Measurements from ENCODE around the gene LINGO1.

Gene LINGO1

GRCh38 chr15:77632534-77633133 lies at the start of gene LINGO1:
TSS of gene LINGO1 (minus strand) at chr15:77632912. CDS start at chr15:77632315, 597 bp downstream.
- DNase-seq: no peak

GRCh38 chr15:77681362-77681761 lies 48.6 kb upstream of the LINGO1 start:
- no peak for DNase-seq

GRCh38 chr15:77676569-77677375 lies 44.1 kb upstream of the LINGO1 start:
- no peak for DNase-seq

GRCh38 chr15:77675806-77676415 lies 43.2 kb upstream of the LINGO1 start:
- DNase-seq: no peak

GRCh38 chr15:77674327-77674726 lies 41.6 kb upstream of the LINGO1 start:
- no peak for DNase-seq

- DNase-seq: no peak
Measured at GRCh38 chr15:77673866-77674265, 41.2 kb upstream of the LINGO1 start.

GRCh38 chr15:77672135-77672534 lies 39.4 kb upstream of the LINGO1 start:
- DNase-seq: no peak

GRCh38 chr15:77671362-77672056 lies 38.8 kb upstream of the LINGO1 start:
- no peak for DNase-seq

GRCh38 chr15:77670558-77671361 lies 38.0 kb upstream of the LINGO1 start:
- DNase-seq: no peak

- no peak for DNase-seq
Measured at GRCh38 chr15:77669896-77670295, 37.2 kb upstream of the LINGO1 start.

- DNase-seq: no peak
Measured at GRCh38 chr15:77667338-77668234, 34.9 kb upstream of the LINGO1 start.

GRCh38 chr15:77666296-77666660 lies 33.6 kb upstream of the LINGO1 start:
- no peak for DNase-seq

- no peak for DNase-seq
Measured at GRCh38 chr15:77665530-77666295, 33.0 kb upstream of the LINGO1 start.

- no peak for DNase-seq
Measured at GRCh38 chr15:77664428-77664827, 31.7 kb upstream of the LINGO1 start.

GRCh38 chr15:77663256-77663655 lies 30.5 kb upstream of the LINGO1 start:
- no peak for DNase-seq

GRCh38 chr15:77659350-77660321 lies 26.9 kb upstream of the LINGO1 start:
- DNase-seq: no peak

GRCh38 chr15:77658304-77658703 lies 25.6 kb upstream of the LINGO1 start:
- no peak for DNase-seq

GRCh38 chr15:77657634-77658238 lies 25.0 kb upstream of the LINGO1 start:
- DNase-seq: no peak

- no peak for DNase-seq
Measured at GRCh38 chr15:77656294-77656693, 23.6 kb upstream of the LINGO1 start.
